Right renal pelvis (tissue), 4 donors: ENCODE measurements around the gene RLF. TPM values are rescaled to one million over a fixed set of nuclear protein-coding genes. Genes with fewer than 3 reads are reported as not detected.

ENCODE experiments used
- DNase-seq, 4 donors: peaks; one replicate each; pipeline ENCODE4 v3.0.0-alpha.2; 2013; ENCODE audit warnings: low read depth in 4 of 4, low spot score in 3 of 4, missing footprints in 1 of 4
- polyA plus RNA-seq, 4 donors: library from polyadenylated mRNA; unstranded; fragments of 120-200 nt; gene quantifications; one replicate each; pipeline ENCODE4 v1.2.1, GENCODE V29; 2013; ENCODE audit not compliant: insufficient read length in 4 of 4

Gene RLF
- polyA plus RNA-seq, 4 donors = 22.1 to 26.8 (median 24.4) TPM

DNA sequence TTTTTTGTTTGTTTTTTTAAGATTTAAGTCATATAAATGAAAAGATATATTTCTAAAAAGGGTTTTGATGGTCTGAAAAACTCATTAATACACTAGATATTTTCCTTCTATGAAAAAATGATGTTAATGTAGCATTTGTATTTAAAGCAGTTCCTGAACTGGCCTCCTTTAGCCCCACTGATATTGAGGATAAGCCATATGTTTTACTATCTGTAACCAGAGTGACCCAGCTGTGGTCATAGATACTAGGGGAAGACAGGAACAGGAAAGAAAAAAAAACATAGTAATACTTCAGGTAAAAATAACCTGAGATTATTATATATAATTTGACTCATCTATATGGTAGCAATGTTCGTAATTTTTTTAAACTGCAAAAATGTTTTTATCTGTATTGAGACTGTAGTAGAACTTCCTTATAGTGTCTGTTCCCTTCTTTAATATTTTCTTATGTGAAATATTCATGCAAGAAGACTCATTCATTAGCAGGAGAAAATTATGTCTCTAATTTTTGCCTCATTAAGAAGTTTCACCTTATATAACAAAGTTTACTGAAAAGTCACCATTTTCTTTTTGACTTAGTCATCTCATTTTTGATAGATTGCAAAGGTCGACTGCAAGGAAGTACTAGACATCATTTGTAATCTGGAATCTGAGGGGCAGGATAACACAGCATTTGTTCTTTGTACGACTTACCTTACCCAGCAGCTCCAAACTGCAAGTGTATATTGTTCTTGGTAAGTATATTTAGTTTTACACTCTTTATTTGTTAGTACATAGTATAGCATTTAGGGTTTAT lies 61.0 kb downstream of the RLF start:
- no peak for DNase-seq

DNA sequence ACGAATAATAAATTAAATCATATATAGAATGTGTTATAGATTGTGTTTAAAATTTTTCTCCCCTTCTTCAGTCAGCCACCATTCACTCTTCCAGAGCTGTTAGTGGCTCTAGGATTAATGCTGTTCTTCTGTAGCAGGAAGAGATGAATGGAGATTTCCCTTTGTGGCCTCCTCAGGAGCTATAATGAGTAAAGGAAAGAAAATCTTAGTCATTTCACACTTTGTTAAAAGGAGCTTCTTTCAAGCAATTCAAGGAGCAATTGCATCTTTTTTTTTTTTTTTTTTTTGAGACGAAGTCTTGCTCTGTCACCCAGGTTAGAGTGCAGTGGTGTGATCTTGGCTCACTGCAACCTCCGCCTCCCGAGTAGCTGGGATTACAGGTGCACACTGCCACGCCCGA lies 62.9 kb downstream of the RLF start:
- no peak for DNase-seq

DNA sequence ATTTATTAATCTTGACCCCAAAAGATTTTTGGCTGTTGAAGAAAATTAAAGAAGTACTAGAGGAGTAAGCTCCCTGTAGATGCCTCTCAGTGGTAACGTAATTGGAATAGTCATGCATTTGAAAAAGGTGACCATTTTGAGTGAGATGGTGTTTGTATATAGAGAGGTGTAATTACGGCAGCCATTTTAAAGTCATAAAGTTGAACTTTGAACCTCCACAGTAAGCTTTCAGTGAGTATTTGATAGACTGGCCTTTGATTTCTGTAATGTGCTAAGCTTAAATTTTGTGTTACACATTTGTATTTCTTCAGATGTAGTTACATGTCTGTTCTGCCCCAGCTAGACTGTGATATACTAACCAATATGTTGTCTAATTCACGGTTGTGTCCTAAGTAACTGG lies 65.0 kb downstream of the RLF start:
- DNase-seq = no peak

DNA sequence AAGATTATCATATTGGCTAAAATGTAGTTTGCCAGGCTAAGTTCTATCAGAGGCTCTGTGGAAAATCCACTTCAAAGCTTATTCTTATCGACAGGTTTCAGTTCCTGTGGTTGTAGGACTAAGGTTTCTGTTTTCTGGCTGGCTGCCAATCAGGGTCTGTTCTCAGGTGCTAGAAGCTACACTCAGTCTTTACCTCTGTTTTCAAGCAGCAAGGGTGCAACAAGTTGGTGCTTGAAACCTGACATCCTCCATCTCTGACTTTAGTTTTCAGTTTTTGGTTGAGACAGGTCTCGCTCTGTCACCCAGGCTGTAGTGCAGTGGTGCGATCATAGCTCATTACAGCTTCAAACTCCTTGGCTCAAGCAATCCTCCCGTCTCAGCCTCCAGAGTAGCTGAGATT lies 71.3 kb downstream of the RLF start:
- no peak for DNase-seq

DNA sequence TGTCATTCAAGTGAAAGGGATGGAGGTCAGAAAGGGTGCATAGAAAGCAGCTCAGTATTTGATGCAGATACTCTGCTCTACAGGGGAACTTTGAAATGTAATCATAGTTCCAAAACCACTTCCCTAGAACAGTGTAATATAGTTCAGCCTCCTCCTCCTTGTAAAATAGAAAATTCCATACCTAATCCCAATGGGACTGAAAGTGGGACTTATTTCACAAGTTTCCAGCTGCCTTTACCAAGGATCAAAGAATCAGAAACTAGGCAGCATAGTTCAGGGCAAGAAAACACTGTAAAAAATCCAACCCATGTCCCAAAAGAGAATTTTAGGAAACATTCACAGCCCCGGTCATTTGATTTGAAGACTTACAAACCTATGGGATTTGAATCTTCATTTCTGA lies 78.4 kb downstream of the RLF start:
- no peak for DNase-seq

DNA sequence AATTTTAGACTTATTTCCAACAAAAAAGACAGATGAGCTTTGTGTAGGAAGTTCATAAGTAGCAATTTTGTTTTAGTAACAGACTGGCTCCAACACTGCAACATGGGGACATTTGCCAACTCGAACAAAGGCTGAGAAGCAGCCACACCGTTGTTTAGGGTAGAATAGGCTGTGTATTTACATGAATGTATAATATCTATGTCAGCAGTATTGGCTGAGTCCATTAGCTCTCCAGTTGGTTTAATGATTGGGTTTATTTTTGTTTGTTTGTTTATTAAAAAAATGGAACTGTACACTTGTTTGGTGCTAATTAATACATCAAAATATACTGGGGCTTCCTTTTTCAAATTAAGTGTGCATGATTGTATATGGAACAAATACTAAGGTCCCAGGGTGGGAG lies 79.2 kb downstream of the RLF start:
- DNase-seq = no peak

DNA sequence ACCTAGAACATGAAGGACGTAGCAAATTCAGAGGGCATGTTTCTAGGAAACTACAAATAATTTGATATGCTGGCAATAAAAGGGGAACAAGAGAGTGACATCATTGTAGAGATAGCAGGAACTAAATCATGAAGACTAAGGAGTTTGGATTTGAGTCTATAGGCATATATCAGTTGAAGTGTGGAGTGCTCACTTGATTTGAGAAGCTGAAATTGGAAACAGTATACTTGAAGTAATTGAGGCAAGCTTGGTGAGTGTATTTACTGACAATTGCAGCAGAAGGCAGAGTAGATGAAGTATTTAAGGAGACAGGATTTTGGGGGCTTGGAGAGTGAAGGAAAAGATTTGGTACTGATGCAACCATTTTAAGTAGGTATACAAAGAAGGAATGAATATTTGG lies 80.2 kb downstream of the RLF start:
- DNase-seq = no peak

DNA sequence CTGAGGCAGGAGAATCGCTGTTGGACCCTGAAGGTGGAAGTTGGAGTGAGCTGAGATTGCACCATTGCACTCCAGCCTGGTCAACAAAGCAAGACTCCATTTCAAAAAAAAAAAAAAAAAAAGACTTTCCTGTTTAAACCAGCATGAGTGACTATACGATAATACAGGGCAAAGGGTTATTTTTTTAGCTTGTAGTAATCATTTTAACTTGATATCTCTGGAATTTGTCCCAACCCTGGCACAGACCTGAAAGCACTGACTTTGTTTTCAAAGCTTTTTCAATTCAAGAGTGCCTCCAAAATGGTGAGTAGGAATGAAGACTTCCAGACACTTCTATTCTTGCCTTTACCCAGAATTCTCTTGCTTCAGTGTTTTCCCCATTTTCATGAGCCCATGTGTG lies 82.2 kb downstream of the RLF start:
- no peak for DNase-seq

DNA sequence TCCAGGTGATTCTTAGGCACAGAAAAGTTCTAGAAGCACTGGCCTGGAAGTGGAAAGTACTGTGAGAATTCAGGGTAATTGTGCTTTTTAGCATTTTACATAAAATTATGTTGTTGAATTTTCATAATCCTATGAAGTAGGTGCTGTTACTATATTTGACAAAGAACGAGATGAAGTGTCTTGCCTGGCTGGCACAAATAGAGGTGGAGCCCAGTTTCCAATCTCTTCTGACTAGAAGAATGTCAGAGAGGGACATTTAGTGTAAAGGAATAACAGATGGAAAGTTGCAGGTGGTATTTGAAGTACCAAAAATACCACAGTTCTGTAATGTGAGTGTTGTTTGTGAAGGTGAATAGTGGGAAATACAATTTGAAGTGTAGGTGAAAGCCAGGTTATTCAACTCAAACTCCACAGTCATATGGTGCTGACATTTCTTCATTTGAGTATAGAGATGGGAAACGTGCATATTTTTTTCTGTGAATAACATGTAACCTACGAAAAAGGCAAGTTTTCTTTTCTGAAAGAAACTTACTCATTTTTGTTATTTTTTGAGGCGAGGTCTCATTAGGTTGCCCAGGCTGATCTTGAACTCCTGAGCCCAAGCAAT lies 83.1 kb downstream of the RLF start:
- no peak for DNase-seq

DNA sequence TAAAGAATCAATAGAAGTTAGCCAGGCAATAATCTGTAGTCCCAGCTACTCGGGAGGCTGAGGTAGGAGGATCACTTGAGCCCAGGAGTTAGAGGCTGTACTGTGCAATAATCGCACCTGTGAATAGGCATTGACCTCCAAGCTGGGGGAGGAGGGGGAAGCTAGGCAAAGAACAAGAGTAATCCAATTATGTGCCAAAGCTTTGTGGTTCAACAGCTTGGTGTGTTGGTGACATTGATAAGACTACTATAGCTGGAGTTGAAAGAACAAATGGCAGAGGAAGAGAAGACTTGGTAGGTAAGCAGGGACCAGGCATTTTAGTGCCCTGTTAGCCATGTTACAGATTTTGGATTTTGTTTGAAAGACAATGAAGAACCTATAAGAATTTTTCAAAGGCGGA lies 84.5 kb downstream of the RLF start:
- no peak for DNase-seq

DNA sequence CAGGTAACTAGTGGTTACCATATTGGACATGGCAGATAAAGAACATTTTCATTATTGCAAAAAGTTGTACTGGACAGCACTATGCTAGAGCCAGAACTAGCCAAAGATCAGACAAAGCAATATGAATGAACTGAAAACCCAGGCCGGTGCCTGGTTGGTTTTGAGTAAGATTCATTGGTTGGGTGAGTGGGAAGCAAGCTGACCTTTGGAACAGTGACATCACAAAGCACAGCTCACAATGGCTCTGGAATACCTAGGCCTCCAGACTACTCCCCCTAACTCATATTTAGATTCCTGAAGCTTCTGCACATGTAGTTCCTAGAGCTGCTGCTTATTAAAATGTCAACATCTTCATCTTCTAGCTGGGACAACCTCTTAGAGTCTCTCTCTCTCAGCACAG lies 86.5 kb downstream of the RLF start, which contains the start of gene TMCO2:
TSS of gene TMCO2 (plus strand) at position 283 of the 400 bp plus-strand sequence. CDS start at position 340, 57 bp downstream.
- DNase-seq = no peak

DNA sequence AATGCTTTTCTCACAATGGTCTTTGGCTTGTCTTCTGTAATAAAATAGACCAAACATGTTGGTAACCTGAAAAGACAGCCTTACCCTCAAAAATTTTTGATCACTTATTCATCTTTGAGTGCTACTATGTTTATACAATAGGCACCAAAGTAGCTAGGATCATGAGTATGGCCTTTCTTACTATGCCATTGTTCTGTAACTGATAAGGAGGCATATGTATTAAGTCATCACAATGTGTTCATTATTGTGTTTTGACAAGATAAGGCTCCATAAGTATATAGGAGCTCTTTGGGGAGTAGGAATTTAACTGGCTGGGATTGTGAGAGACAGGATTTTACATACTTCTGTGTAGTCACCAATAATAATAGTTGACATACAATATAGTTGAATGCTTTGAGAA lies 87.2 kb downstream of the RLF start:
- DNase-seq = no peak

DNA sequence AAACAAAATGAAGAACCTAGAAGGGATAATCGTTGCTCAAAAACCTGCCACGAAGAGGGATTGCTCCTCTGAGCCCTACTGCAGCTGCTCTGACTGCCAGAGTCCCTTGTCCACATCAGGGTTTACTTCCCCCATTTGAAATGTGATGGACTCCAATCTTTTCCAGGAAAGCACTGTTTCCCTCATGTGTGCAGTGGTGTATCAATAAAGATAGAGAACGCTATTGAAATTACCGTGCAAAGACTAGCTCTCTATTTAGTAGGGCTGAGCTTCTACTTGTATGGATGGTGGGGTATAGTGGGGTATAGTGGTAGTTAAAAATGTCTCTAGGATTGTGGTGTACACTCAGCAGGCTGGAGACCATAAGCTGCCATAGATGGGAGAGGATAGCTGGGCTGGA lies 90.3 kb downstream of the RLF start:
- DNase-seq = no peak

DNA sequence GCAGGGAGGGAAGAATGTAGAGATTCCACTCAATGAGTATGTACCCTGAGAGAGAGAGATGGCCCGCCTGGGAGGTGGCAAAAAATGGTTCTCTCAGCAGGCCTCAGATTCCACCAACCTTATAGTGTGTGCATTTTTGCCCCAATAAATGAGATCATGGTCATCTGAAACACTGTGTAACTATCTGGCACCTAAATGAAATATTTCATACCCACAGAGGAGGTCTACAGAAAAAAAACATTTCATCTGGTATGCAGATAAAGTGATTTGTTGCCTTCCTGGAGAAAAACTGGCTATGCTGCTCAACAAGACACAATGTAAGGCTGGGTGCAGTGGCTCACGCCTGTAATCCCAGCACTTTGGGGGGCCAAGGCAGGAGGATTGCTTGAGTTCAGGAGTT lies 91.4 kb downstream of the RLF start:
- DNase-seq = no peak

DNA sequence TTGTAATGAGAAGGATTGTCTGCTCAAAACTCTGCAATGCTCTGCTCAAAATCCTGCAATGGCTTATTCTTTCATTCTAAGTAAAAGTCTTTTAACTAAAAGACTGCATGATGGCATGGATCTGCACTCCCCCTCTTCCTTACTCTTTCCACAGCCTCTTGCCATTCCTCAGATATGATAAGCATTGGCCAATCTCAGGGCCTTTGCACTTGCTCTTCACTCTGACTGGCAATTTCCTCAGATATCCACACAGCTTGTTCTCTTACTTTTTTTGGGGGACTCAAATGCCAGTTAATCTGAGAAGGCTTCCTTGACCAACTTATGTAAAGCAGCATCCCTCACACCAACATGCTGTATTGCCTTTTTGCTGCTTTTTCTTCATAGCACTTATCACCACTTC lies 94.0 kb downstream of the RLF start:
- no peak for DNase-seq

DNA sequence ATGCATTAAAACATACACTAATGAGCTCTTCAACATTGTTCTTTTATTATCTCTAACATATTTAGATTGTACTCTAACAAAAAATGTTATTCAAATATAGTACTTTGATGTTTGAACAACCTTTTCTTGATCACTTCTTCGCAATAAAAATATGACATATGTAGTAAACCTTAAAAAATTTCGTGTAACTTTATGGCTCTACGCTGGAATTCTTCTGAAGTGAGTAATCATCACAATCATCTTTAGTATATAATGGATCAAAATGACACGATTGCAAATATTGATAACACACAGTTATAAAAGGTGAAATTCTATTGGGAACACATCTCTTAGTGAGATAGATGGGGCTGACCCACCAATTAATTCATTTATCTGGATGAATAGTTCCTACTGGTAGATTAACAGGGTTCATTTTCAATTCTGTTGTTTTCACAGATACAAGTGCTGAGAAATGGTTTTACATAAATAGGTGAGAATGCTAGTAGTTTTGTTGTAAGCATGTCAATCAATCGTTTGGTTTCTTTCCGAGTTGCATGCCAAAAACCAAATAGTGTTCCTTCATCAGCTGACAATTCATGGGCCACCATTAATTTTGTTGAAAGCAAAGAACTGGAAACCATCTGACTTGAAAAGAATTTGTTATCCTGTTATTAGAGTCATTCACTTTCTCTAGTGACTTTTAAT lies 95.4 kb downstream of the RLF start:
- no peak for DNase-seq

DNA sequence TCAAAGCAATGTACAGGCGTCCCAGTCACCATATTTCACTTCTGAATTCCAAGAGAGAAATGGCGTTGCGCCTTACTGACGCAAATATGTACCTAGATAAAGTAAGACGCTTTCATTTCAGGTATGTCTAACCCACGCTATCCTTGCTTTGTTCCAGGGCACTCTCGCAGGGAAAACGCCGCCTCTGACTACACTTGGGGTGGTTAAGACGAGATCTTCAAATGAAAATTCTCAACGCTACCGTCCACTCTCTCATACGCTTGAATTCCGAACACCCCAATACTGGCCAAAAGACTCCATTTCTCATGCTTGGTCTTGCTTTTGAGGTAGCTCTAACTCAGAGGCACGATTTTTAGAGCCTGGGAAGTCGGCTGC lies 96.1 kb downstream of the RLF start:
- peak in 2 of 4 donors; percentile 35 to 38 for DNase-seq

DNA sequence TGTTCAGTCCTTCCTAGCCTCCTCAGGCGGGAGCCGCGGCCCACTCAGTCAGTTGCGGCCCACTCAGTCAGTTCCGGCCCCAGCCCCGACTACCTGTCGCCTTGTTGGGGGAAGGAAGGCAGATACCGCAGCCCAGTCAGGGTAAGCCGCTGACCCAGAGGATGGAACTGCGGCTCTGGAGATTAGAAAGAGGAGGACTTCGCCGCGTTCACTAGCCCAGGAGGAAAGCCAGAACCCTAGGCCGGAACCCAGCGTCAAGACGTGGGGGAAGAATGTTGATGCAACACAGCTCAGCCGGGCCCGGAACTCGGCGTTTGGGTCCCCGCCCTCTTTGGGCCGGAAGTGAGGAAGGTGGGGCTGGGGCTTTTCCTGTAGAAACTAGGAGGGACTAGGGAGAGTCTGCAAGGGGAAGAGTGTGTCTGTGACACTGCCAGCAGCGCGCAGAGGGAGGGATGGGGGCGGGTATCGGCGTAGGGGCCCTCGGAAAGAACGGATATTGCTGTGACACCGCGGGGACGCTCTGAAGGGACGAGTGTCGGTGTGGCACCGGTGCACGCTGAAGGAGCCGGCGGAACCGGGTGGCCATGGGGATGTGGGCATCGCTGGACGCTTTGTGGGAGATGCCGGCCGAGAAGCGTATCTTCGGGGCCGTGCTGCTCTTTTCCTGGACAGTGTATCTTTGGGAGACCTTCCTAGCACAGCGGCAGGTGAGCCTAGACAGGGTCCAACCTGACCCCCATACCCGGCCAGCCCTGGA lies 96.7 kb downstream of the RLF start, which contains the start of gene ZMPSTE24:
TSS of gene ZMPSTE24 (plus strand) at position 549 of the 757 bp plus-strand sequence. CDS start at position 585, 36 bp downstream.
- DNase-seq = peak; percentile 95

DNA sequence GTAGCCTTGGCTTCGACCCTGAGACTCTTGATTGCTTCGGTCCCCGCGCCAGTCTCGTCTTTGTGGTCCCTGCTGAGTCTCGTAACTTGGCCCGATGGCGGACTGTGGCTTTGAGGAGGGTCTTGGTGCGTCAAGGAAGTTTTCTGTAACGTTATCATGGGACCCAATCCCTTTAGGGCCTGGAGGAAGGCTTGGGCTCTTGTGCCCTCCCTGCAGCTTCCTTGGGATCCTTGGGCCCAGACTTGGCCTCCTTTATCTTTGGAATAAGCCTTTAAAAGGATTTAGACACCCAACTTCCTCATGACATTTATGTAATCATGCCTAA lies 97.2 kb downstream of the RLF start:
- DNase-seq = no peak

DNA sequence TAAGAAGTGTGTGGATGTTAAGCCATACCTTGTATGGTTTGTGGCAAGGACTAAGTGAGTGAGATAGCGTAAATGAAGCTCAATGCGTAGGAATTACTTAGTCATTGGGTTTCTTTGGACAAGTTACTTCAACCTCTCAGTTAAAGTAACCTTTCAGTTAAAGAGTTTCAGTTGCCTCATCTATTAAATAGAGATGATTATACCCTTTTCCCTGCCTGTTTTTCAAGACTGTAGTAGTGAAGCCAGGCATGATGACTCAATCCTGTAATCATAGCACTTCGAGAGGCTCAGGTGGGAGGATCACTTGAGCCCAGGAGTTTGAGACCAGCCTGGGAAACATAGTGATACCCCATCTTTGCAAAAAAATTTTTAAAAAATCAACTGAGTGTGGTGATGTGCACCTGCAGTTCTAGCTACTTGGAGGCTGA lies 103.2 kb downstream of the RLF start:
- no peak for DNase-seq

DNA sequence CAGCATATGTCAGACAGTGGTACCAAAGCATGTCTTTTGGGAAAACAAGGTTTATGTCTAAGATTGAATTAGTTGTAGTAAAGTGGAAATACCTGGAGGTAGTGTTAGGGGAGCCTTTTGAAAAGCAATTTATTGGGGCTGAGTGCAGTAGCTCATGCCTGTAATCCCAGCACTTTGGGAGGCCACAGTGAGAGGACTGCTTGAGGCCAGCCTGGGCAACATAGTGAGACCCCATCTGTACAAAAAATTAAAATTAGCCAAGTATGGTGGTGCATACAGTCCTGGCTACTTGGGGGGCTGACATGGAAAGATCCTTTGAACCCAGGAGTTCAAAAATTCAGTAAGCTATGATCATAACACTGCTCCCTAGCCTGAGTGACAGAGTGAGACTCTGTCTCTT lies 104.1 kb downstream of the RLF start:
- no peak for DNase-seq
